MM.1S (cell line): Measurements from ENCODE around the gene LRIT1.

Source experiments
- EZH2phosphoT487 ChIP-seq: fragments of 300-600 bp; sonication (generic); IDR thresholded peaks from 2 replicates; pipeline ENCODE4 v1.6.1; 2018; ENCODE audit warnings: antibody characterized with exemption, low read length
- TF ChIP-seq, protein P1 (sequence below): fragments of 300-600 bp; sonication (generic); IDR thresholded peaks from 2 replicates; pipeline ENCODE4 v1.5.1; 2016; ENCODE audit warnings: antibody characterized with exemption, low read length, mixed read lengths

- TF ChIP-seq, protein P1, sequence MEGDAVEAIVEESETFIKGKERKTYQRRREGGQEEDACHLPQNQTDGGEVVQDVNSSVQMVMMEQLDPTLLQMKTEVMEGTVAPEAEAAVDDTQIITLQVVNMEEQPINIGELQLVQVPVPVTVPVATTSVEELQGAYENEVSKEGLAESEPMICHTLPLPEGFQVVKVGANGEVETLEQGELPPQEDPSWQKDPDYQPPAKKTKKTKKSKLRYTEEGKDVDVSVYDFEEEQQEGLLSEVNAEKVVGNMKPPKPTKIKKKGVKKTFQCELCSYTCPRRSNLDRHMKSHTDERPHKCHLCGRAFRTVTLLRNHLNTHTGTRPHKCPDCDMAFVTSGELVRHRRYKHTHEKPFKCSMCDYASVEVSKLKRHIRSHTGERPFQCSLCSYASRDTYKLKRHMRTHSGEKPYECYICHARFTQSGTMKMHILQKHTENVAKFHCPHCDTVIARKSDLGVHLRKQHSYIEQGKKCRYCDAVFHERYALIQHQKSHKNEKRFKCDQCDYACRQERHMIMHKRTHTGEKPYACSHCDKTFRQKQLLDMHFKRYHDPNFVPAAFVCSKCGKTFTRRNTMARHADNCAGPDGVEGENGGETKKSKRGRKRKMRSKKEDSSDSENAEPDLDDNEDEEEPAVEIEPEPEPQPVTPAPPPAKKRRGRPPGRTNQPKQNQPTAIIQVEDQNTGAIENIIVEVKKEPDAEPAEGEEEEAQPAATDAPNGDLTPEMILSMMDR = peak; percentile 96
- no peak for TF ChIP-seq EZH2phosphoT487
Measured at GRCh38 chr10:84264611-84265141, 23.3 kb upstream of the LRIT1 start.
